Gastrocnemius medialis (tissue), 4 donors: ENCODE results near the gene ATP5F1D. TPM values are rescaled to one million over a fixed set of nuclear protein-coding genes. Genes with fewer than 3 reads are reported as not detected.
"Not testable (repeated sequence)": the region's sequence is repeated elsewhere in the genome, so short reads cannot be mapped to it uniquely, and the experiment has no call there.

Experiments used
- ATAC-seq, 2 donors: fragments of 150-250 bp; one replicate each; pipeline ENCODE4 v1.9.1; 2016
- DNase-seq, 2 donors: peaks; one replicate each; pipeline ENCODE4 v3.0.0-alpha.2; 2019
- H3K27ac ChIP-seq, 4 donors: fragments of 200-600 bp; sonication (generic); 1 replicate in 1 of 4; 2 replicates in 3 of 4; pipeline ENCODE4 v1.5.1; 2016 to 2018; ENCODE audit warnings: mild to moderate bottlenecking in 2 of 4, moderate library complexity in 1 of 4
- H3K27me3 ChIP-seq, 3 donors: fragments of 200-600 bp; sonication (generic) in 2 of 3; 1 replicate in 1 of 3; 2 replicates in 2 of 3; pipeline versions ENCODE4 v1.5.1 to v1.6.0; 2016 to 2019; ENCODE audit warnings: mild to moderate bottlenecking in 1 of 3, moderate library complexity in 1 of 3
- H3K36me3 ChIP-seq, 2 donors: fragments of 200-600 bp; sonication (generic) in 1 of 2; one replicate each; pipeline ENCODE4 v1.5.1; 2017 to 2018
- H3K4me1 ChIP-seq, 2 donors: fragments of 200-600 bp; sonication (generic) in 1 of 2; one replicate each; pipeline ENCODE4 v1.5.1; 2016 to 2017; ENCODE audit warnings: mild to moderate bottlenecking in 2 of 2
- H3K4me3 ChIP-seq, 4 donors: fragments of 200-600 bp; sonication (generic) in 3 of 4; 1 replicate in 1 of 4; 2 replicates in 3 of 4; pipeline ENCODE4 v1.5.1; 2016 to 2019; ENCODE audit warnings: mild to moderate bottlenecking in 2 of 4
- H3K9me3 ChIP-seq, 3 donors: fragments of 200-600 bp; sonication (generic) in 2 of 3; 1 replicate in 1 of 3; 2 replicates in 2 of 3; pipeline ENCODE4 v1.5.1; 2016 to 2019
- CTCF ChIP-seq, 5 experiments: fragments of 450-650 bp in 3 of 5; fragments of 200-600 bp in 2 of 5; sonication (generic) in 2 of 5; IDR thresholded peaks in 4 of 5; conservative IDR thresholded peaks in 1 of 5; 1 replicate in 4 of 5; 2 replicates in 1 of 5; pipeline ENCODE4 v1.5.1; 2016 to 2019; ENCODE audit warnings: antibody characterized with exemption in 5 of 5, mild to moderate bottlenecking in 3 of 5, moderate library complexity in 3 of 5
- POLR2A ChIP-seq, 2 donors: fragments of 450-650 bp; IDR thresholded peaks; one replicate each; pipeline ENCODE4 v1.6.1; 2017; ENCODE audit warnings: antibody characterized with exemption in 2 of 2, mild to moderate bottlenecking in 2 of 2, moderate library complexity in 2 of 2
- in situ Hi-C, 4 donors: fragments of 200-750 bp; cut with MboI; loops; one replicate each; pipeline versions ENCODE4 v1.15.0 to v1.8.0; 2017; ENCODE audit warnings: low sequenced_read_pairs in 4 of 4
- intact Hi-C: fragments of 100-400 bp; cut with DNase I; formaldehyde crosslinking; loops from one replicate; pipeline ENCODE4 v1.15.1; 2023; ENCODE audit warnings: low total_unique reads
- total RNA-seq, 4 donors: library from RNA; depleted of rRNA; stranded (reverse); fragments of >200 nt; gene quantifications; one replicate each; pipeline versions ENCODE4 v1.1.0 to v1.2.3, GENCODE V29; 2016

The ATP5F1D gene
- total RNA-seq, 4 donors from 2014 or later, result 189 to 442 (median 273) TPM

- intact Hi-C loops (no loop called here), in situ Hi-C loops (no loop called here)
- ATAC-seq (peak in 1 of 2 donors; percentile 5), DNase-seq (no peak)
- no peaks in the 10 kb centered on the region for H3K9me3 ChIP-seq
- peak overlapping the region; percentile 94 to 98 (median 96) for H3K27ac ChIP-seq
- no peaks in the 10 kb centered on the region for H3K27me3 ChIP-seq
- peak overlapping the region; percentile 83 to 94 (median 86) for H3K4me3 ChIP-seq
- TF ChIP-seq POLR2A (IDR thresholded peaks at IDR 0.05), result no peak
- TF ChIP-seq CTCF (IDR thresholded peaks at IDR 0.05 in 4 of 5, conservative IDR thresholded peaks at IDR 0.05 in 1 of 5), result no peak
- no peaks in the 10 kb centered on the region for H3K36me3 ChIP-seq
- peaks cover 33 to 42% of the 10 kb centered on the region in 2 donors for H3K4me1 ChIP-seq
Observed at GRCh38 chr19:1206150-1206863, 35.2 kb upstream of the ATP5F1D start.

- peak overlapping the region; percentile 83 to 94 (median 86) for H3K4me3 ChIP-seq
- H3K36me3 ChIP-seq, result no peaks in the 10 kb centered on the region
- no peaks in the 10 kb centered on the region for H3K9me3 ChIP-seq
- peaks cover 39 to 49% of the 10 kb centered on the region in 2 donors for H3K4me1 ChIP-seq
- in situ Hi-C loops, result no loop called here
- ATAC-seq (peak; percentile 2 to 8), DNase-seq (no peak)
- no peaks in the 10 kb centered on the region for H3K27me3 ChIP-seq
- peak overlapping the region; percentile 94 to 98 (median 96) for H3K27ac ChIP-seq
- intact Hi-C loops, result no loop called here
- no peak for TF ChIP-seq CTCF (IDR thresholded peaks at IDR 0.05 in 4 of 5, conservative IDR thresholded peaks at IDR 0.05 in 1 of 5)
- no peak for TF ChIP-seq POLR2A (IDR thresholded peaks at IDR 0.05)
Observed at GRCh38 chr19:1206864-1207450, 34.6 kb upstream of the ATP5F1D start.

GRCh38 chr19:1208830-1209229, 32.7 kb upstream of the ATP5F1D start:
- peaks cover 53 to 65% of the 10 kb centered on the region in 2 donors for H3K4me1 ChIP-seq
- H3K36me3 ChIP-seq, ATAC-seq, H3K27me3 ChIP-seq, in situ Hi-C loops, intact Hi-C loops, H3K4me3 ChIP-seq, H3K9me3 ChIP-seq: not testable (repeated sequence)
- peak in 1 of 2 donors; percentile 28 for DNase-seq
- H3K27ac ChIP-seq, result peak overlapping the region; percentile 94 to 98 (median 96)

GRCh38 chr19:1210227-1210538, 31.4 kb upstream of the ATP5F1D start:
- Histone ChIP-seq H3K4me1 (peaks cover 63 to 74% of the 10 kb centered on the region in 2 donors), H3K27ac (peak overlapping the region; percentile 94 to 98 (median 96)), H3K27me3 (no peaks in the 10 kb centered on the region), H3K36me3 (no peaks in the 10 kb centered on the region), H3K4me3 (no peak overlapping the region), H3K9me3 (no peaks in the 10 kb centered on the region)
- ATAC-seq (no peak), DNase-seq (peak in 1 of 2 donors; percentile 12)
- TF ChIP-seq POLR2A (IDR thresholded peaks at IDR 0.05) (no peak), CTCF (IDR thresholded peaks at IDR 0.05 in 4 of 5, conservative IDR thresholded peaks at IDR 0.05 in 1 of 5) (no peak)
- intact Hi-C loops, result loop anchor here (10.0 kb wide), 1 partner anchor 635 kb away; the partner anchor contains the start of gene BSG
- in situ Hi-C loops, result no loop called here

- intact Hi-C loops, result loop anchor here (10.0 kb wide), 1 partner anchor 637 kb away; the partner anchor contains the start of gene BSG
- ATAC-seq, result no peak
- DNase-seq, result peak in 1 of 2 donors; percentile 46
- Histone ChIP-seq H3K4me1 (peaks cover 76 to 88% of the 10 kb centered on the region in 2 donors), H3K4me3 (no peak overlapping the region), H3K9me3 (no peaks in the 10 kb centered on the region), H3K27ac (peak overlapping the region; percentile 94 to 98 (median 96)), H3K27me3 (no peaks in the 10 kb centered on the region), H3K36me3 (no peaks in the 10 kb centered on the region)
- in situ Hi-C loops, result no loop called here
- TF ChIP-seq CTCF (IDR thresholded peaks at IDR 0.05 in 4 of 5, conservative IDR thresholded peaks at IDR 0.05 in 1 of 5) (no peak), POLR2A (IDR thresholded peaks at IDR 0.05) (no peak)
Observed at GRCh38 chr19:1211494-1212234, 29.9 kb upstream of the ATP5F1D start.
